GM06990 (cell line): ENCODE data around the gene IFT80.

Experiments
- DNase-seq: peaks from one replicate; pipeline ENCODE4 v3.0.0-alpha.2; 2011; ENCODE audit not compliant: insufficient read length; ENCODE audit errors: extremely low read depth
- H3K27me3 ChIP-seq: replicated peaks from 2 replicates; pipeline ENCODE4 v1.6.0; 2011; ENCODE audit warnings: low read length; ENCODE audit not compliant: control insufficient read depth, insufficient read depth
- H3K36me3 ChIP-seq: 2 replicates; pipeline ENCODE4 v1.5.1; 2011; ENCODE audit warnings: low read length; ENCODE audit not compliant: control insufficient read depth, insufficient read depth
- H3K4me3 ChIP-seq: replicated peaks from 2 replicates; pipeline ENCODE4 v1.5.1; 2011; ENCODE audit warnings: low read depth, mild to moderate bottlenecking, control low read depth, low read length
- CTCF ChIP-seq: IDR thresholded peaks from 2 replicates; pipeline ENCODE4 v1.5.1; 2011; ENCODE audit warnings: low read length, control low read depth, mild to moderate bottlenecking, inconsistent platforms; ENCODE audit not compliant: insufficient read depth, poor library complexity, severe bottlenecking

IFT80 gene

GRCh38 chr3:160400030-160400701, 1.1 kb upstream of the IFT80 start:
- Histone ChIP-seq H3K27me3 (no peaks in the 10 kb centered on the region), H3K4me3 (peak overlapping the region; percentile 95), H3K36me3 (no peaks in the 10 kb centered on the region)
- no peak for DNase-seq
- TF ChIP-seq CTCF = no peak

- no peak for DNase-seq
- no peak for TF ChIP-seq CTCF
- Histone ChIP-seq H3K36me3 (no peaks in the 10 kb centered on the region), H3K27me3 (no peaks in the 10 kb centered on the region), H3K4me3 (peak overlapping the region; percentile 95)
Observed at GRCh38 chr3:160398820-160399124, 253 bp downstream of the IFT80 start.

DNA sequence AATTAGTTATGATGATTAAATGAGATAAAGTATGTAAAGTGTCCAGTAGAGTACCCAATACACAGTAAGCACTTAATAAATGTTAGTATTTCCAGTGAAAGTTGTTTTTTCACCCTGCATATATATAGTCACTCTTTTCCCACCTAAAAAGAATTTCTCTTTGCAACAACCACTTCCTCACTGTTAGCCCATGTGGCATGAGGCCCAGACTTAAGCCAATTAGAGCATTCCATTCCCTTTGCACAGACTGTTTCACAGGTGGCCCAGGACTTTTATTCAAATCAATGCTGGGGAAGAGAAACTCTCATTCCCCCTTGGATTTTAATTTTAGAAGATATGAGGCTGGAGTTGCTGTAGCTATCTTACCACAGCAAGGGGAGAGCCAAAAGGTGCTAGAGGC, 3.7 kb downstream of the IFT80 start:
- DNase-seq = no peak
- no peak overlapping the region for H3K4me3 ChIP-seq
- H3K27me3 ChIP-seq = no peaks in the 10 kb centered on the region
- no peak for TF ChIP-seq CTCF
- no peaks in the 10 kb centered on the region for H3K36me3 ChIP-seq

- DNase-seq = no peak
- H3K36me3 ChIP-seq = no peaks in the 10 kb centered on the region
- no peaks in the 10 kb centered on the region for H3K27me3 ChIP-seq
- no peak overlapping the region for H3K4me3 ChIP-seq
- TF ChIP-seq CTCF = no peak
Observed at GRCh38 chr3:160394009-160394392, 5.0 kb downstream of the IFT80 start.

DNA sequence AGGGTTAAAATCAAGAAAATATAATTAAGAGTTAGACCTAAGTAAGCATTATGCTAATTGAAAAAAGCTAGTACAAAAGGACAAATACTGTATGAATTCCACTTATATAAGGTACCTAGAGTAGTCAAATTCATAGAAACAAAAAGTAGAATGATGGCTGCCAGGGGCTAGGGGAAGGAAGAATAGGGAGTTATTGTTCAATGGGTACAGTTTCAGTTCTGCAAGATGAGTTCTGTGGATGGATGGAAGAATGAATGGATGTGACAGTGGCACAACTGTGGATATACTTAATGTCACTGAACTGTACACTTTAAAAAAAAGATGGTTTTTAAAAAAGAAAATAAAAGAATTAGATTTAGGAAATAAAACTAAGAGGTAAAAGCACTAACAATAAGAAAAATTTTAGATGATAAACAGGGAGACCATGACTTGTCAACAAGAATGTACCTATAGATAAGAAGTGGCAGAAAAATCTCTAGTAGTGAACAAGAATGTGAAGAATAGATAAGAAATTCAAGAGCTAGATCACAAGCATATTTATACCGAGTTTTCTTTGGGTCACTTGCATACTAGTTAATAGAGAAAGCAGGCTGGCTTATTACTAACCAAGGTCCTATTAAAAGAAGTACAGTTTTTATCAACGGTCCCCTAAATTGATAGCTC, 5.5 kb downstream of the IFT80 start:
- Histone ChIP-seq H3K36me3 (no peaks in the 10 kb centered on the region), H3K27me3 (no peaks in the 10 kb centered on the region), H3K4me3 (no peak overlapping the region)
- no peak for DNase-seq
- no peak for TF ChIP-seq CTCF
